ENCODE results near the gene INTS11.

- no peak for TF ChIP-seq POLR2A (IDR thresholded peaks at IDR 0.05)
- TF ChIP-seq, protein P1, sequence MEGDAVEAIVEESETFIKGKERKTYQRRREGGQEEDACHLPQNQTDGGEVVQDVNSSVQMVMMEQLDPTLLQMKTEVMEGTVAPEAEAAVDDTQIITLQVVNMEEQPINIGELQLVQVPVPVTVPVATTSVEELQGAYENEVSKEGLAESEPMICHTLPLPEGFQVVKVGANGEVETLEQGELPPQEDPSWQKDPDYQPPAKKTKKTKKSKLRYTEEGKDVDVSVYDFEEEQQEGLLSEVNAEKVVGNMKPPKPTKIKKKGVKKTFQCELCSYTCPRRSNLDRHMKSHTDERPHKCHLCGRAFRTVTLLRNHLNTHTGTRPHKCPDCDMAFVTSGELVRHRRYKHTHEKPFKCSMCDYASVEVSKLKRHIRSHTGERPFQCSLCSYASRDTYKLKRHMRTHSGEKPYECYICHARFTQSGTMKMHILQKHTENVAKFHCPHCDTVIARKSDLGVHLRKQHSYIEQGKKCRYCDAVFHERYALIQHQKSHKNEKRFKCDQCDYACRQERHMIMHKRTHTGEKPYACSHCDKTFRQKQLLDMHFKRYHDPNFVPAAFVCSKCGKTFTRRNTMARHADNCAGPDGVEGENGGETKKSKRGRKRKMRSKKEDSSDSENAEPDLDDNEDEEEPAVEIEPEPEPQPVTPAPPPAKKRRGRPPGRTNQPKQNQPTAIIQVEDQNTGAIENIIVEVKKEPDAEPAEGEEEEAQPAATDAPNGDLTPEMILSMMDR (IDR thresholded peaks at IDR 0.05), result no peak
Observed at GRCh38 chr1:1310109-1310385, 14.4 kb downstream of the INTS11 start.

Data from prostate gland (tissue), 2 donors.